HG02938 (cell line): ENCODE results near the gene PDGFB.

ENCODE experiments used
- ATAC-seq: cut with Tn5 transposase; IDR thresholded peaks from one replicate; pipeline ENCODE4 v1.9.1; 2021; ENCODE audit warnings: mild to moderate bottlenecking, moderate library complexity; ENCODE audit not compliant: unreplicated experiment

PDGFB gene

GRCh38 chr22:39241794-39242594 lies 2.8 kb downstream of the PDGFB start:
- no peak for ATAC-seq

- no peak for ATAC-seq
Observed at GRCh38 chr22:39240831-39241793, 3.7 kb downstream of the PDGFB start.

- ATAC-seq, result no peak
Observed at GRCh38 chr22:39239561-39240423, 5.0 kb downstream of the PDGFB start.

GRCh38 chr22:39238966-39239505 lies 5.7 kb downstream of the PDGFB start:
- no peak for ATAC-seq

GRCh38 chr22:39238561-39238960 lies 6.2 kb downstream of the PDGFB start:
- ATAC-seq, result no peak

GRCh38 chr22:39238101-39238466 lies 6.7 kb downstream of the PDGFB start:
- no peak for ATAC-seq

- ATAC-seq, result no peak
Observed at GRCh38 chr22:39237318-39238100, 7.3 kb downstream of the PDGFB start.

- no peak for ATAC-seq
Observed at GRCh38 chr22:39236321-39237317, 8.2 kb downstream of the PDGFB start.

- ATAC-seq, result no peak
Observed at GRCh38 chr22:39234867-39235687, 9.7 kb downstream of the PDGFB start.

- ATAC-seq, result no peak
Observed at GRCh38 chr22:39234472-39234787, 10.4 kb downstream of the PDGFB start.

GRCh38 chr22:39233710-39234471 lies 10.9 kb downstream of the PDGFB start:
- no peak for ATAC-seq

- ATAC-seq, result no peak
Observed at GRCh38 chr22:39232806-39233709, 11.7 kb downstream of the PDGFB start.

- no peak for ATAC-seq
Observed at GRCh38 chr22:39232246-39232645, 12.5 kb downstream of the PDGFB start.

- ATAC-seq, result no peak
Observed at GRCh38 chr22:39231197-39231950, 13.4 kb downstream of the PDGFB start.
